PC-9 (cell line): Measurements from ENCODE around the gene FBH1. TPM values are rescaled to one million over a fixed set of nuclear protein-coding genes. Genes with fewer than 3 reads are reported as not detected.

Experiments used
- BruUV-seq: library from RNA; stranded (reverse); fragments of 400-500 nt; replicated peaks from 2 replicates; lab custom pipeline; 2021; lab: Mats Ljungman, UMichigan
- CTCF ChIA-PET: fragments of 300-600 bp; sonication (Branson Sonifier 250); formaldehyde crosslinking; loops from one replicate; lab custom pipeline; 2022; ENCODE audit warnings: antibody characterized with exemption; lab: Charles Lee
- POLR2A ChIA-PET: fragments of 300-600 bp; sonication (Branson Sonifier 250); formaldehyde crosslinking; loops from one replicate; lab custom pipeline; 2022; ENCODE audit warnings: antibody characterized with exemption; ENCODE audit not compliant: unreplicated experiment; lab: Charles Lee
- DNase-seq, 2 experiments: peaks; one replicate each; pipeline versions ENCODE4 v3.0.0 to v3.0.0-alpha.2; 2015 to 2022; ENCODE audit warnings: mixed read lengths in 1 of 2
- H2AFZ ChIP-seq: fragments of 200-600 bp; sonication (generic); 2 replicates; pipeline ENCODE4 v1.8.1; 2017; ENCODE audit warnings: antibody characterized with exemption
- H3F3A ChIP-seq: fragments of 200-600 bp; sonication (generic); 2 replicates; pipeline ENCODE4 v1.8.1; 2017; ENCODE audit warnings: antibody characterized with exemption, mild to moderate bottlenecking, low read depth; ENCODE audit not compliant: insufficient read depth
- H3K27ac ChIP-seq: fragments of 200-600 bp; sonication (generic); 2 replicates; pipeline ENCODE4 v1.6.1; 2016; ENCODE audit warnings: mixed run types
- H3K27me3 ChIP-seq: fragments of 200-600 bp; sonication (generic); 2 replicates; pipeline ENCODE4 v1.6.1; 2016; ENCODE audit warnings: low read depth, mixed run types; ENCODE audit not compliant: insufficient read depth
- H3K36me3 ChIP-seq: fragments of 200-600 bp; sonication (generic); 2 replicates; pipeline ENCODE4 v1.6.1; 2016; ENCODE audit warnings: low read depth, mixed run types
- H3K4me1 ChIP-seq: fragments of 200-600 bp; sonication (generic); replicated peaks from 2 replicates; pipeline ENCODE4 v1.6.1; 2016; ENCODE audit warnings: mixed run types; ENCODE audit not compliant: insufficient read depth
- H3K4me2 ChIP-seq: fragments of 200-600 bp; sonication (generic); 2 replicates; pipeline ENCODE4 v1.6.1; 2017; ENCODE audit warnings: mixed run types
- H3K4me3 ChIP-seq: fragments of 200-600 bp; sonication (generic); 2 replicates; pipeline ENCODE4 v1.6.1; 2016; ENCODE audit warnings: mixed run types
- H3K79me2 ChIP-seq: fragments of 200-600 bp; sonication (generic); 2 replicates; pipeline ENCODE4 v1.6.1; 2017; ENCODE audit warnings: low read depth, mixed run types
- H3K9me2 ChIP-seq: fragments of 200-600 bp; sonication (generic); 2 replicates; pipeline ENCODE4 v1.8.1; 2017; ENCODE audit warnings: mild to moderate bottlenecking; ENCODE audit not compliant: insufficient read depth
- H3K9me3 ChIP-seq: fragments of 200-600 bp; sonication (generic); 2 replicates; pipeline ENCODE4 v1.8.1; 2016; ENCODE audit warnings: low read depth; ENCODE audit not compliant: insufficient read depth
- H4K20me1 ChIP-seq: fragments of 200-600 bp; sonication (generic); 2 replicates; pipeline ENCODE4 v1.8.1; 2017; ENCODE audit not compliant: insufficient read depth
- CTCF ChIP-seq: fragments of 200-600 bp; sonication (generic); conservative IDR thresholded peaks from 2 replicates; pipeline ENCODE4 v1.6.1; 2017; ENCODE audit warnings: mixed run types, antibody characterized with exemption, mild to moderate bottlenecking, moderate library complexity
- EZH2 ChIP-seq: fragments of 200-600 bp; sonication (generic); IDR thresholded peaks from 2 replicates; pipeline ENCODE4 v1.8.0; 2017; ENCODE audit warnings: antibody characterized with exemption, low read depth
- intact Hi-C: fragments of 100-400 bp; cut with micrococcal nuclease; formaldehyde crosslinking; loops from one replicate; pipeline ENCODE4 v1.10.0; 2022; ENCODE audit not compliant: unreplicated experiment
- total RNA-seq: library from RNA; stranded (reverse); gene quantifications from 2 replicates; pipeline ENCODE4 v1.2.3, GENCODE V29; 2021

The FBH1 gene
- total RNA-seq, 1 experiment from 2014 or later = 68.0 TPM

GRCh38 chr10:5942474-5942873, 52.4 kb downstream of the FBH1 start:
- no peak for TF ChIP-seq EZH2
- no peak for TF ChIP-seq CTCF
- no peak overlapping the region for H3K4me2 ChIP-seq
- H2AFZ ChIP-seq = no peak overlapping the region
- no peaks in the 10 kb centered on the region; the same call in 1 of the 2 replicates for H3K4me1 ChIP-seq
- no peaks in the 10 kb centered on the region for H3K9me2 ChIP-seq
- ChIA-PET POLR2A (no interaction called here), CTCF (no interaction called here)
- H3K36me3 ChIP-seq = no peaks in the 10 kb centered on the region
- no peak overlapping the region for H3K4me3 ChIP-seq
- no peak overlapping the region for H3K27ac ChIP-seq
- no TSS peak for BruUV-seq
- DNase-seq = no peak
- intact Hi-C loops = no loop called here
- H3K27me3 ChIP-seq = no peaks in the 10 kb centered on the region
- no peaks in the 10 kb centered on the region for H3K9me3 ChIP-seq
- no peaks in the 10 kb centered on the region for H3F3A ChIP-seq
- H3K79me2 ChIP-seq = no peaks in the 10 kb centered on the region
- no peaks in the 10 kb centered on the region for H4K20me1 ChIP-seq

GRCh38 chr10:5943536-5943935, 53.5 kb downstream of the FBH1 start:
- no peaks in the 10 kb centered on the region for H3K9me3 ChIP-seq
- H2AFZ ChIP-seq = no peak overlapping the region
- H3K79me2 ChIP-seq = no peaks in the 10 kb centered on the region
- H4K20me1 ChIP-seq = no peaks in the 10 kb centered on the region
- no peak overlapping the region for H3K27ac ChIP-seq
- no TSS peak for BruUV-seq
- ChIA-PET POLR2A (interaction anchor here (0.6 to 0.7 kb wide), 2 partner anchors 19 to 956 kb away, joined by 3 to 8 read pairs; no protein-coding TSS in a partner anchor), CTCF (no interaction called here)
- no peaks in the 10 kb centered on the region for H3F3A ChIP-seq
- intact Hi-C loops = no loop called here
- TF ChIP-seq EZH2 (no peak), CTCF (no peak)
- H3K4me3 ChIP-seq = no peak overlapping the region
- DNase-seq = no peak
- no peaks in the 10 kb centered on the region for H3K36me3 ChIP-seq
- H3K9me2 ChIP-seq = no peaks in the 10 kb centered on the region
- H3K4me1 ChIP-seq = no peaks in the 10 kb centered on the region; the same call in 1 of the 2 replicates
- H3K4me2 ChIP-seq = no peak overlapping the region
- H3K27me3 ChIP-seq = no peaks in the 10 kb centered on the region

DNA sequence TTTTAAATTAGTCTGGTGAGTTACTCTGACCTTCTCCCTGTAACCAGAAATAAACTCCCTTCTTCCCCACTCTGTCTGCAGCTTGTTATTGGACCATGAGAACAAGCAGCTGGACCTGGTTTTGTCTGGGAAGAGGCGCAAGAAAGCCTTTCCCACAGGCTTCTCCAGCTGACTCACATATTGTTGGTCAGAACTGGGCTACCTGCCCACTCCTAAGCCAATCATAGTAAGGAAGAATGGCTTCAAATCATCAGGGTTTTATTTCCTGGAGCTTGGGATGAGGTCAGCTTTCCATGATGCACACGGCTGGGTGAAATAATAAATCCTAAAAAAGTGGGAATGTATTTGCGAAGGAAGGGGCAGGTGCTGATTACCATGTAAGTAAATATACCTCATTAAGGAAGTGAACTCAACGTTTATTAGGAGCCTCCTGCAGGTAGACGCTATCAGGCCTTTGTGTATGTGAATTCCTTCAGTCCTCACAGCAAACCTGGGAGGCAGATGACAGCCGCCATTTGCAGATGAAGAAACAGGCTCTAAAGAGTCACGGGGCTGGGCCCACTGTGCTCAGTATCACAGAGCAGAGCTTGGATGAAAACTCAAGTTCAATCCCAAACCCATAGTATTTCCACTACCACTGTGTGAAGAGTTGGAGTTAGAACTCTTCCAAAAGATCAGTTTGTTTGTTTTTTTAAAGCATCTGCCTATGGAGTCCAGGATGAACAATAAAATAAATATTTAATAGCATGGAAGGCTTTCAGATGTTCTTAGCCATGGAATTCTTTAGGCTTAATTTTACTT, 54.5 kb downstream of the FBH1 start:
- no peaks in the 10 kb centered on the region for H3K27me3 ChIP-seq
- H3K4me2 ChIP-seq = no peak overlapping the region
- H3K27ac ChIP-seq = peak overlapping the region; percentile 24; the same call in 1 of the 2 replicates
- H3K79me2 ChIP-seq = no peaks in the 10 kb centered on the region
- TSS peak; percentile 52 for BruUV-seq
- intact Hi-C loops = no loop called here
- TF ChIP-seq EZH2 = no peak
- no peak for TF ChIP-seq CTCF
- no peaks in the 10 kb centered on the region for H4K20me1 ChIP-seq
- no peaks in the 10 kb centered on the region for H3K9me3 ChIP-seq
- CTCF ChIA-PET = no interaction called here
- no peaks in the 10 kb centered on the region for H3K36me3 ChIP-seq
- H3K9me2 ChIP-seq = no peaks in the 10 kb centered on the region
- POLR2A ChIA-PET = interaction anchor here (0.6 to 0.7 kb wide), 2 partner anchors 70 to 147 kb away, joined by 3 to 5 read pairs; no protein-coding TSS in a partner anchor
- DNase-seq = peak; percentile 63 to 67
- H2AFZ ChIP-seq = no peak overlapping the region
- H3K4me3 ChIP-seq = no peak overlapping the region
- H3K4me1 ChIP-seq = no peaks in the 10 kb centered on the region; the same call in 1 of the 2 replicates
- no peaks in the 10 kb centered on the region for H3F3A ChIP-seq
